ENCODE measurements around the gene NR4A1.

DNA sequence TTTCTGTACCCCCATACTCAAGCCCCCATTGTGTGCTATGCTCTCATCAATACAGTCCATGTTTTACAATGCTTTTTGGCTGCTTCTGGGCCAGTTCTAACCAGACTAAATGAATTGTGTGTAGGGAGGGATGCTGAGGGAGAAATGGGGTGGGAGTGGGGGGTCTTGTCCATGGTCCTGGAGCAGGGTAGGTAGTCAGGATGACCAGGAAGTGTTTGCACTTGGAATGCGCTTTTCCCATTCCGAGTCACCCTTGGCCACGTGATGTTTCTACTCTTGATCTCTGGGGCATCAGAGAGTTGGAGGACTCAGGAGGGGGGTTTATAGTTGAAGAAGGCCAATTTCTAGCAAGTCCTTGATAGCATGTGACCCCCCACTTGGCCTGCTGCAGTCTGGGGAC is 27.0 kb downstream of the NR4A1 start:
- TF ChIP-seq CTCF (conservative IDR thresholded peaks at IDR 0.05; ENCODE audit: low read depth, low read length) = no peak
- TF ChIP-seq EZH2 (IDR thresholded peaks at IDR 0.05; ENCODE audit: low read length, unreplicated experiment) = no peak
- TF ChIP-seq EZH2phosphoT487 (IDR thresholded peaks at IDR 0.05; ENCODE audit: borderline replicate concordance, low read length) = no peak
